Vagina (tissue), 2 donors: ENCODE results near the gene TLCD4.

ENCODE experiments used
- POLR2A ChIP-seq, 2 donors: fragments of 450-650 bp; IDR thresholded peaks; one replicate each; pipeline ENCODE4 v1.6.1; 2017; ENCODE audit warnings: antibody characterized with exemption in 2 of 2, mild to moderate bottlenecking in 2 of 2, moderate library complexity in 2 of 2
- TF ChIP-seq, protein P1 (sequence below), 3 experiments: fragments of 450-650 bp in 2 of 3; fragments of 200-600 bp in 1 of 3; sonication (generic) in 1 of 3; IDR thresholded peaks; one replicate each; pipeline ENCODE4 v1.5.1; 2017 to 2019; ENCODE audit warnings: antibody characterized with exemption in 3 of 3, mild to moderate bottlenecking in 2 of 3, moderate library complexity in 2 of 3

- TF ChIP-seq, protein P1, sequence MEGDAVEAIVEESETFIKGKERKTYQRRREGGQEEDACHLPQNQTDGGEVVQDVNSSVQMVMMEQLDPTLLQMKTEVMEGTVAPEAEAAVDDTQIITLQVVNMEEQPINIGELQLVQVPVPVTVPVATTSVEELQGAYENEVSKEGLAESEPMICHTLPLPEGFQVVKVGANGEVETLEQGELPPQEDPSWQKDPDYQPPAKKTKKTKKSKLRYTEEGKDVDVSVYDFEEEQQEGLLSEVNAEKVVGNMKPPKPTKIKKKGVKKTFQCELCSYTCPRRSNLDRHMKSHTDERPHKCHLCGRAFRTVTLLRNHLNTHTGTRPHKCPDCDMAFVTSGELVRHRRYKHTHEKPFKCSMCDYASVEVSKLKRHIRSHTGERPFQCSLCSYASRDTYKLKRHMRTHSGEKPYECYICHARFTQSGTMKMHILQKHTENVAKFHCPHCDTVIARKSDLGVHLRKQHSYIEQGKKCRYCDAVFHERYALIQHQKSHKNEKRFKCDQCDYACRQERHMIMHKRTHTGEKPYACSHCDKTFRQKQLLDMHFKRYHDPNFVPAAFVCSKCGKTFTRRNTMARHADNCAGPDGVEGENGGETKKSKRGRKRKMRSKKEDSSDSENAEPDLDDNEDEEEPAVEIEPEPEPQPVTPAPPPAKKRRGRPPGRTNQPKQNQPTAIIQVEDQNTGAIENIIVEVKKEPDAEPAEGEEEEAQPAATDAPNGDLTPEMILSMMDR (IDR thresholded peaks at IDR 0.05), result no peak
- TF ChIP-seq POLR2A (IDR thresholded peaks at IDR 0.05), result no peak
Observed at GRCh38 chr1:95072117-95072516, 45.0 kb upstream of the TLCD4 start.
